Glutamatergic neuron (in vitro differentiated cells): ENCODE data around the gene LRP1-AS. TPM values are rescaled to one million over a fixed set of nuclear protein-coding genes. Genes with fewer than 3 reads are reported as not detected.

Experiments used
- DNase-seq: peaks from one replicate; pipeline ENCODE4 v3.0.0; 2022
- H3K27ac Mint-ChIP-seq: one replicate; pipeline ENCODE4 v1.8.0; 2020; ENCODE audit warnings: mild to moderate bottlenecking, mixed read lengths, inconsistent platforms; ENCODE audit not compliant: unreplicated experiment
- H3K27me3 Mint-ChIP-seq: one replicate; pipeline ENCODE4 v1.8.0; 2020; ENCODE audit warnings: mild to moderate bottlenecking, moderate library complexity, mixed read lengths, inconsistent platforms; ENCODE audit not compliant: unreplicated experiment
- H3K36me3 Mint-ChIP-seq: one replicate; pipeline ENCODE4 v1.8.0; 2020; ENCODE audit warnings: mild to moderate bottlenecking, mixed read lengths, inconsistent platforms; ENCODE audit not compliant: unreplicated experiment
- H3K4me1 Mint-ChIP-seq: one replicate; pipeline ENCODE4 v1.8.0; 2020; ENCODE audit warnings: mild to moderate bottlenecking, low read depth, mixed read lengths, inconsistent platforms; ENCODE audit not compliant: unreplicated experiment
- H3K4me3 Mint-ChIP-seq: one replicate; pipeline ENCODE4 v1.8.0; 2020; ENCODE audit warnings: mild to moderate bottlenecking, mixed read lengths, inconsistent platforms; ENCODE audit not compliant: unreplicated experiment
- H3K9me3 Mint-ChIP-seq: one replicate; pipeline ENCODE4 v1.8.0; 2020; ENCODE audit warnings: mild to moderate bottlenecking, moderate library complexity, mixed read lengths, inconsistent platforms; ENCODE audit not compliant: unreplicated experiment
- total RNA-seq: library from RNA; stranded (reverse); fragmentation: NEBNext Ultra II Directional; extraction: Animal tissue kit (Norgen Biotek cat#: 25700); gene quantifications from one replicate; pipeline ENCODE4 v1.2.1, GENCODE V29; 2021; ENCODE audit not compliant: unreplicated experiment
- TF ChIP-seq, protein P1 (sequence below): fragments of 200-600 bp; sonication (generic); IDR thresholded peaks from one replicate; pipeline ENCODE4 v1.5.0; 2021; ENCODE audit not compliant: partially characterized antibody, unreplicated experiment

Gene LRP1-AS
- total RNA-seq, 1 donor from 2014 or later: not detected

DNA sequence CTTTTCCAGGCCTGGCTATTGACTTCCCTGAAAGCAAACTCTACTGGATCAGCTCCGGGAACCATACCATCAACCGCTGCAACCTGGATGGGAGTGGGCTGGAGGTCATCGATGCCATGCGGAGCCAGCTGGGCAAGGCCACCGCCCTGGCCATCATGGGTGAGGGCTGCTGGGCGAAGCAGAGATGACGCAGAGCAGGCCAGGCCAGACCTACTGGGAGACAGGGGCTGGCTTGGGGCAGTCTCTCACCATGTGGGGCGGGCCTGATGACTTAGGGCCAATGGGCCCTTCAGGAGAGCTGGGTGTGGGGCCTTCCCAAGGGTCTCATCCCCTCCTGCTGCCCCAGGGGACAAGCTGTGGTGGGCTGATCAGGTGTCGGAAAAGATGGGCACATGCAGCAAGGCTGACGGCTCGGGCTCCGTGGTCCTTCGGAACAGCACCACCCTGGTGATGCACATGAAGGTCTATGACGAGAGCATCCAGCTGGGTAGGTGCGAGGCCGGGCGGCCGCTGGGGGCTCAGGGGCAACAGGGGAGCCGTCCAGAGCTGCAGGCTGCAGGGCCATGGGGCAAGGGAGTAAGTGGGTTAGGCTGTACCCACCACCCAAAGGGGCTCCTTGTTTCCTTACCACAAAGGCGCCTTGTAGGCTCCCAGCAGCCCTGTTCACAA lies 33.0 kb upstream of the LRP1-AS start:
- no peak for DNase-seq
- Mint-ChIP-seq H3K27ac (no peak overlapping the region), H3K4me3 (no peak overlapping the region), H3K9me3 (peaks cover 5% of the 10 kb centered on the region), H3K4me1 (no peaks in the 10 kb centered on the region), H3K27me3 (peaks cover 11% of the 10 kb centered on the region), H3K36me3 (no peaks in the 10 kb centered on the region)
- TF ChIP-seq, protein P1, sequence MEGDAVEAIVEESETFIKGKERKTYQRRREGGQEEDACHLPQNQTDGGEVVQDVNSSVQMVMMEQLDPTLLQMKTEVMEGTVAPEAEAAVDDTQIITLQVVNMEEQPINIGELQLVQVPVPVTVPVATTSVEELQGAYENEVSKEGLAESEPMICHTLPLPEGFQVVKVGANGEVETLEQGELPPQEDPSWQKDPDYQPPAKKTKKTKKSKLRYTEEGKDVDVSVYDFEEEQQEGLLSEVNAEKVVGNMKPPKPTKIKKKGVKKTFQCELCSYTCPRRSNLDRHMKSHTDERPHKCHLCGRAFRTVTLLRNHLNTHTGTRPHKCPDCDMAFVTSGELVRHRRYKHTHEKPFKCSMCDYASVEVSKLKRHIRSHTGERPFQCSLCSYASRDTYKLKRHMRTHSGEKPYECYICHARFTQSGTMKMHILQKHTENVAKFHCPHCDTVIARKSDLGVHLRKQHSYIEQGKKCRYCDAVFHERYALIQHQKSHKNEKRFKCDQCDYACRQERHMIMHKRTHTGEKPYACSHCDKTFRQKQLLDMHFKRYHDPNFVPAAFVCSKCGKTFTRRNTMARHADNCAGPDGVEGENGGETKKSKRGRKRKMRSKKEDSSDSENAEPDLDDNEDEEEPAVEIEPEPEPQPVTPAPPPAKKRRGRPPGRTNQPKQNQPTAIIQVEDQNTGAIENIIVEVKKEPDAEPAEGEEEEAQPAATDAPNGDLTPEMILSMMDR: no peak

DNA sequence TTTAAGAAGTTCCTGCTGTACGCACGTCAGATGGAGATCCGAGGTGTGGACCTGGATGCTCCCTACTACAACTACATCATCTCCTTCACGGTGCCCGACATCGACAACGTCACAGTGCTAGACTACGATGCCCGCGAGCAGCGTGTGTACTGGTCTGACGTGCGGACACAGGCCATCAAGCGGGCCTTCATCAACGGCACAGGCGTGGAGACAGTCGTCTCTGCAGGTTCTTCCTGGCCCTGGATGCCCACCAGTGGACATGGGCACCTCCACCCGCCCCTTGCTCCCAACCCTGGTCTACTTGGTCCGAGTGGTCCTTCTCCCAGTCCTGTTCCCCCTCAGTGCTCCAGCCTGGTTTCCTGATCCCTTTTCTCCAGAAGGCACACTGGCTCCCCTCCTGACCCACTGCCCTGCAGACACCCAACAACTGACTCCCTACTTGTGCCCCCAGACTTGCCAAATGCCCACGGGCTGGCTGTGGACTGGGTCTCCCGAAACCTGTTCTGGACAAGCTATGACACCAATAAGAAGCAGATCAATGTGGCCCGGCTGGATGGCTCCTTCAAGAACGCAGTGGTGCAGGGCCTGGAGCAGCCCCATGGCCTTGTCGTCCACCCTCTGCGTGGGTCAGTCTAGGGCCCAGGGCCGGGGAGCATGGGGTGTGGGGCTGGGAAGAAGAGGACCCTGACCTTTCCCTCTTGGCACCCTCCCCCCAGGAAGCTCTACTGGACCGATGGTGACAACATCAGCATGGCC lies 32.1 kb upstream of the LRP1-AS start:
- TF ChIP-seq, protein P1: no peak
- H3K4me1 Mint-ChIP-seq: no peaks in the 10 kb centered on the region
- H3K27ac Mint-ChIP-seq: no peak overlapping the region
- H3K27me3 Mint-ChIP-seq: peaks cover 13% of the 10 kb centered on the region
- H3K36me3 Mint-ChIP-seq: no peaks in the 10 kb centered on the region
- no peak for DNase-seq
- H3K4me3 Mint-ChIP-seq: no peak overlapping the region
- peaks cover 5% of the 10 kb centered on the region for H3K9me3 Mint-ChIP-seq

DNA sequence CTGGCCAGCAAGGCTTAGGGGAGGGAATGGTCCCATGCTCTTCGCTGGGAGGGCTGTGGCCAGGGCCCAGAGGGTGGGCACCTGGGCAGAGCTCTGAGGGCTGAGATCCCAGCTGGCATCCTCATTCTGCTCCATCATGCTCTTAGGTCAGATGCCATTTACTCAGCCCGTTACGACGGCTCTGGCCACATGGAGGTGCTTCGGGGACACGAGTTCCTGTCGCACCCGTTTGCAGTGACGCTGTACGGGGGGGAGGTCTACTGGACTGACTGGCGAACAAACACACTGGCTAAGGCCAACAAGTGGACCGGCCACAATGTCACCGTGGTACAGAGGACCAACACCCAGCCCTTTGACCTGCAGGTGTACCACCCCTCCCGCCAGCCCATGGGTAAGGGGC lies 30.8 kb upstream of the LRP1-AS start:
- no peaks in the 10 kb centered on the region for H3K4me1 Mint-ChIP-seq
- H3K4me3 Mint-ChIP-seq: no peak overlapping the region
- DNase-seq: no peak
- H3K27ac Mint-ChIP-seq: no peak overlapping the region
- TF ChIP-seq, protein P1: no peak
- H3K9me3 Mint-ChIP-seq: peaks cover 3% of the 10 kb centered on the region
- H3K27me3 Mint-ChIP-seq: peaks cover 12% of the 10 kb centered on the region
- no peaks in the 10 kb centered on the region for H3K36me3 Mint-ChIP-seq

DNA sequence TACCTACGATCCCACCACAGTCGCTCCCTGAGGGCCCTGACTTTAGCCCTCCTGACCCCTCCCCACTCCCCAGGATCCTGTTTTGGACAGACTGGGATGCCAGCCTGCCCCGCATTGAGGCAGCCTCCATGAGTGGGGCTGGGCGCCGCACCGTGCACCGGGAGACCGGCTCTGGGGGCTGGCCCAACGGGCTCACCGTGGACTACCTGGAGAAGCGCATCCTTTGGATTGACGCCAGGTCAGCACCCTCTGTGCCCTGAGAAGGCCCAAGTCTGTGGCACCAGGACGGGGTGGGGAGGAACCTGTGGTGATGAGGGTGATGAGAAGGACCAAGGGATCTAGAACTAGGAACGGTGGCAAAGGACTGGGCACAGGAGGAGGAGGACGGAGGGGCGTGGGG lies 29.9 kb upstream of the LRP1-AS start:
- Mint-ChIP-seq H3K9me3 (no peaks in the 10 kb centered on the region), H3K4me1 (no peaks in the 10 kb centered on the region), H3K27ac (no peak overlapping the region), H3K36me3 (no peaks in the 10 kb centered on the region), H3K27me3 (peaks cover 17% of the 10 kb centered on the region), H3K4me3 (no peak overlapping the region)
- TF ChIP-seq, protein P1: no peak
- no peak for DNase-seq

DNA sequence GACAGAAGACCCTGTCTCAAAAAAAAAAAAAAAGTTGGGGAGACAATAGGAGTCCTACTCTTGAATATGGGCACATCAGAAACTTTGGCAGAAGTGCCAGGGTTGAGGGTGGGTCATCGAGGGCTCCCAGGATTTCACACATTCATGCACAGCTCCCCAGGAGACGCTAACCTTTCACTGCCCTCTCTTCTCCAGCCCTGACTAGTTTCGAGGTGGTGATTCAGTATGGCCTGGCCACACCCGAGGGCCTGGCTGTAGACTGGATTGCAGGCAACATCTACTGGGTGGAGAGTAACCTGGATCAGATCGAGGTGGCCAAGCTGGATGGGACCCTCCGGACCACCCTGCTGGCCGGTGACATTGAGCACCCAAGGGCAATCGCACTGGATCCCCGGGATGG lies 29.4 kb upstream of the LRP1-AS start:
- Mint-ChIP-seq H3K4me3 (no peak overlapping the region), H3K27me3 (peaks cover 17% of the 10 kb centered on the region), H3K36me3 (no peaks in the 10 kb centered on the region), H3K27ac (no peak overlapping the region), H3K4me1 (no peaks in the 10 kb centered on the region), H3K9me3 (no peaks in the 10 kb centered on the region)
- no peak for DNase-seq
- TF ChIP-seq, protein P1: no peak
